ACC112 (cell line): ENCODE measurements around the gene CTDNEP1.

Experiments
- H2AFZ ChIP-seq: fragments of 200-600 bp; sonication (generic); one replicate; pipeline ENCODE4 v1.6.0; 2017; ENCODE audit warnings: antibody characterized with exemption, low read length; ENCODE audit not compliant: unreplicated experiment
- H3K27ac ChIP-seq: fragments of 200-600 bp; sonication (generic); 2 replicates; pipeline ENCODE4 v1.5.1; 2014; ENCODE audit warnings: low read depth, mild to moderate bottlenecking, antibody characterized with exemption, low read length, moderate library complexity
- H3K27me3 ChIP-seq: fragments of 200-600 bp; sonication (generic); 2 replicates; pipeline ENCODE4 v1.6.1; 2014; ENCODE audit warnings: mild to moderate bottlenecking, antibody characterized with exemption, low read length, moderate library complexity, mixed read lengths; ENCODE audit not compliant: insufficient read depth
- H3K36me3 ChIP-seq: fragments of 200-600 bp; sonication (generic); 2 replicates; pipeline ENCODE4 v1.6.1; 2016; ENCODE audit warnings: mild to moderate bottlenecking, antibody characterized with exemption, low read length, moderate library complexity, mixed read lengths; ENCODE audit not compliant: insufficient read depth
- H3K4me1 ChIP-seq: fragments of 200-600 bp; sonication (generic); one replicate; pipeline ENCODE4 v1.6.1; 2016; ENCODE audit warnings: low read length, mixed read lengths; ENCODE audit not compliant: insufficient read depth, unreplicated experiment, control insufficient read depth
- H3K4me3 ChIP-seq: fragments of 200-600 bp; sonication (generic); 2 replicates; pipeline ENCODE4 v1.5.1; 2014; ENCODE audit warnings: mild to moderate bottlenecking, low read depth, low read length
- H3K79me2 ChIP-seq: fragments of 200-600 bp; sonication (generic); one replicate; pipeline ENCODE4 v1.6.0; 2016; ENCODE audit warnings: low read length; ENCODE audit not compliant: control insufficient read depth, unreplicated experiment, insufficient read depth

Gene CTDNEP1

DNA sequence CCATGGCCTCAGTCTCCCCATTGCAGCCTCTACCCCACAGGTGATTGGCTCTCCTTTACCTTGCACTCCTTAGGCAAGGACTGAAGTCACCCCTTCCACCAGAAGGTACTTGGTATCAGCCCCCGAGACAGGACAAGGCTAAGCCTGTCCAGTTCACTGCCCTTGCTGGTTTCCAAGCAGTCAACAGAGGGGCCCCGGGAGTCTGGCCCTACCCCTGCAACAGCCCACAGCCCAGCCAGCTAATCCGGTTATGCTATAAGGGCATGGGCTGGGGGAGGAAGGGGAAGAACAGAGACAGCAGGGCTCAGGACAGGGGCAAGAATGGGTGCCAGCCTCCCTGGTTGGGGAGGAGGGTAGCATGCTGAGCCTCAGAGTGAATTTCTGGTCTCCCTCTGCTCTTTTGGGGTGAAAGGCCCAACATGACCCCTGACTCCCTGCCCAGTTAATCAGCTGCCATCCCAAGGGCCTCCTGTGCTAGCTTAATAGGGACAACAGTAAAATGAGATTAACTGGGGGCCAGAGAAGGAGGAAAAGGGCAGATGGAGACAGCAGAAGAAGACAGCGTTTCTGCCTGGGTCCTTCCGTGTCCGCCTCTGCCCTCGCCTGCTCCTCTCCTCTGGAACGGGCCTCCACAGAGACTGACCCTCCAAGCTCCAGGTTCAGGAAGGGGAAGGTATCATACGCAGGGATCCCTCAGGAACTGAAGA lies 42.6 kb downstream of the CTDNEP1 start:
- Histone ChIP-seq H3K36me3 (no peaks in the 10 kb centered on the region), H3K4me1 (peaks cover 29% of the 10 kb centered on the region), H3K79me2 (peaks cover 57% of the 10 kb centered on the region), H3K27ac (no peak overlapping the region), H2AFZ (no peak overlapping the region), H3K4me3 (no peak overlapping the region), H3K27me3 (no peaks in the 10 kb centered on the region)

GRCh38 chr17:7208027-7208571 lies 43.4 kb downstream of the CTDNEP1 start:
- Histone ChIP-seq H2AFZ (no peak overlapping the region), H3K4me3 (no peak overlapping the region), H3K79me2 (peaks cover 52% of the 10 kb centered on the region), H3K36me3 (no peaks in the 10 kb centered on the region; the same call in 1 of the 2 replicates), H3K4me1 (peaks cover 23% of the 10 kb centered on the region), H3K27ac (no peak overlapping the region), H3K27me3 (no peaks in the 10 kb centered on the region)

- no peak overlapping the region for H3K4me3 ChIP-seq
- peaks cover 7% of the 10 kb centered on the region for H3K36me3 ChIP-seq
- peaks cover 48% of the 10 kb centered on the region for H3K79me2 ChIP-seq
- H2AFZ ChIP-seq, result no peak overlapping the region
- H3K4me1 ChIP-seq, result peaks cover 23% of the 10 kb centered on the region
- H3K27me3 ChIP-seq, result no peaks in the 10 kb centered on the region
- H3K27ac ChIP-seq, result no peak overlapping the region
Observed at GRCh38 chr17:7207120-7208001, 44.2 kb downstream of the CTDNEP1 start.

DNA sequence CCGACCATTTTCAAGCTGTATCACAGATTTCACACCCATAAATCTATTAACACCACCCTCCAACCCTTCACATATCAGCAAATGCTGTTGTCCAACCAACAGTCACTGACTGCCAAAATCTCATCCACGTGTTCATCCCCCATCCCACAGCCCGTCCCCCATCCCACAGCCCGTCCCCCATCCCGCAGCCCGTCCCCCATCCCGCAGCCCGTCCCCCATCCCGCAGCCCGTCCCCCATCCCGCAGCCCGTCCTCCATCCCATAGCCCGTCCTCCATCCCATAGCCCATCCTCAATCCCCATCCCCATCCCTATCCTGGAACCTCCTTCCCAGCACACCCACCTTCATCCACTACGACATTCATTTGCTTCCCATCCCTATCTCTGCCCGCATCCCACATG lies 46.0 kb downstream of the CTDNEP1 start:
- Histone ChIP-seq H3K27me3 (no peaks in the 10 kb centered on the region), H3K4me3 (peak overlapping the region; percentile 75), H3K27ac (peak overlapping the region; percentile 68), H3K79me2 (peaks cover 34% of the 10 kb centered on the region), H2AFZ (peak overlapping the region; percentile 38), H3K4me1 (peaks cover 23% of the 10 kb centered on the region), H3K36me3 (peaks cover 12% of the 10 kb centered on the region)

- H2AFZ ChIP-seq, result peak overlapping the region; percentile 69
- peak overlapping the region; percentile 68 for H3K27ac ChIP-seq
- H3K4me1 ChIP-seq, result peaks cover 23% of the 10 kb centered on the region
- H3K27me3 ChIP-seq, result no peaks in the 10 kb centered on the region
- peaks cover 28% of the 10 kb centered on the region for H3K79me2 ChIP-seq
- H3K36me3 ChIP-seq, result peaks cover 15% of the 10 kb centered on the region
- peak overlapping the region; percentile 75 for H3K4me3 ChIP-seq
Observed at GRCh38 chr17:7204828-7205461, 46.6 kb downstream of the CTDNEP1 start.

GRCh38 chr17:7204336-7204735 lies 47.2 kb downstream of the CTDNEP1 start:
- Histone ChIP-seq H3K4me3 (peak overlapping the region; percentile 75), H2AFZ (no peak overlapping the region), H3K27me3 (no peaks in the 10 kb centered on the region), H3K27ac (peak overlapping the region; percentile 68; the same call in 1 of the 2 replicates), H3K79me2 (peaks cover 26% of the 10 kb centered on the region), H3K4me1 (peaks cover 23% of the 10 kb centered on the region), H3K36me3 (peaks cover 15% of the 10 kb centered on the region)

GRCh38 chr17:7203391-7203790 lies 48.1 kb downstream of the CTDNEP1 start:
- Histone ChIP-seq H3K27ac (no peak overlapping the region), H3K79me2 (peaks cover 17% of the 10 kb centered on the region), H3K4me3 (no peak overlapping the region), H3K27me3 (no peaks in the 10 kb centered on the region), H3K4me1 (peaks cover 23% of the 10 kb centered on the region), H2AFZ (no peak overlapping the region), H3K36me3 (peaks cover 15% of the 10 kb centered on the region)

DNA sequence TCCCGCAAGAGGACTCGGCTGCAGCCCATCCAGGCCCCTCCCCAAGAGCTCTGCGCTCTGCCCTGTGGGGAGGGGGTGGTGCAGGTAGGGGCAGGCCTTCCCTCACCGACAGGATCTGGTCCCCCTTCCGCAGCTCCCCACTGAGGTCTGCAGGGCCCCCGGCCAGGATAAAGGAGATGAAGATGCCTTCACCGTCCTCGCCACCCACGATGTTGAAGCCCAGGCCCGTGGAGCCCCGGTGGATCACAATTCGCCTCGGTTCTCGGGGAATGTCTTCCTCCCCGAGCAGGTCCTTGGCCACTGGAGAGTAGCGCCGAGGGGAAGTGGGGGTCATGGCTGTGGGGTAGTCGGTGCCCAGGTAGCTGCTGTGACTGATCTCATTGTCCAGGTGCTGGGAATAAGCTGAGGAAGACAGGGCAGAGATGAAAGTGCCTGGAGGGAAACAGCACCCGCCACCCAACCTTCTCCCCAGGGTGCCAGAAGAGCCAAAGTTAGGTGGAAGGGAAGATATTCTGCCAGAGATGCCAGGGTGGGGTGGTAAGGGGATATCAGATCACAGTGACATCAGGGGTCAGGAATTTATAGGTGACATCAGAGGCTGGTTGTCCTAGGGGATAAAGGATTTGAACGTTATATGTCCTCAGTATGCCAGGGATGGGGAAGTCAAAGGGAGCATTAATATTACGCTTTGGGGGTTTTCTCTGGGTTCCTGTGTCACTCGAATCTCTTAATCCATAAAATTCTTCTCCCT lies 54.7 kb downstream of the CTDNEP1 start:
- Histone ChIP-seq H3K4me1 (no peaks in the 10 kb centered on the region), H2AFZ (no peak overlapping the region), H3K79me2 (no peaks in the 10 kb centered on the region), H3K27ac (no peak overlapping the region), H3K4me3 (no peak overlapping the region), H3K36me3 (0 out of 2 replicates have a peak, but pooled peaks cover 3% of the 10 kb centered on the region), H3K27me3 (no peaks in the 10 kb centered on the region)

GRCh38 chr17:7195971-7196370 lies 55.6 kb downstream of the CTDNEP1 start:
- H2AFZ ChIP-seq, result no peak overlapping the region
- no peak overlapping the region for H3K27ac ChIP-seq
- H3K4me3 ChIP-seq, result no peak overlapping the region
- no peaks in the 10 kb centered on the region for H3K27me3 ChIP-seq
- H3K79me2 ChIP-seq, result no peaks in the 10 kb centered on the region
- 0 out of 2 replicates have a peak, but pooled peaks cover 3% of the 10 kb centered on the region for H3K36me3 ChIP-seq
- H3K4me1 ChIP-seq, result no peaks in the 10 kb centered on the region
